Neural progenitor cell (in vitro differentiated cells): ENCODE data around the gene HDLBP. TPM values are rescaled to one million over a fixed set of nuclear protein-coding genes. Genes with fewer than 3 reads are reported as not detected.

ENCODE experiments used
- DNase-seq: peaks from one replicate; pipeline ENCODE4 v3.0.0-alpha.2; 2016; ENCODE audit warnings: low spot score
- H2AFZ ChIP-seq: fragments of 200-600 bp; sonication (generic); replicated peaks from 2 replicates; pipeline ENCODE4 v1.6.1; 2016; ENCODE audit warnings: antibody characterized with exemption
- H3F3A ChIP-seq: fragments of 200-600 bp; sonication (generic); 2 replicates; pipeline ENCODE4 v1.6.1; 2016; ENCODE audit warnings: antibody characterized with exemption, low read depth
- H3K27ac ChIP-seq: fragments of 200-600 bp; sonication (generic); 2 replicates; pipeline ENCODE4 v1.5.1; 2016; ENCODE audit warnings: mild to moderate bottlenecking
- H3K27me3 ChIP-seq: fragments of 200-600 bp; sonication (generic); 2 replicates; pipeline ENCODE4 v1.6.1; 2016; ENCODE audit warnings: mild to moderate bottlenecking, moderate library complexity
- H3K36me3 ChIP-seq: fragments of 200-600 bp; sonication (generic); 2 replicates; pipeline ENCODE4 v1.5.1; 2016
- H3K4me1 ChIP-seq: fragments of 200-600 bp; sonication (generic); 2 replicates; pipeline ENCODE4 v1.6.1; 2016; ENCODE audit warnings: mixed run types
- H3K4me2 ChIP-seq: fragments of 200-600 bp; sonication (generic); 2 replicates; pipeline ENCODE4 v1.6.1; 2016
- H3K4me3 ChIP-seq: fragments of 200-600 bp; sonication (generic); 2 replicates; pipeline ENCODE4 v1.5.1; 2016
- H3K79me2 ChIP-seq: fragments of 200-600 bp; sonication (generic); 2 replicates; pipeline ENCODE4 v1.6.1; 2016; ENCODE audit warnings: low read depth
- H3K9ac ChIP-seq: fragments of 200-600 bp; sonication (generic); 2 replicates; pipeline ENCODE4 v1.6.1; 2016
- H3K9me3 ChIP-seq: fragments of 200-600 bp; sonication (generic); 2 replicates; pipeline ENCODE4 v1.5.1; 2016; ENCODE audit warnings: low read depth
- H4K20me1 ChIP-seq: fragments of 200-600 bp; sonication (generic); 2 replicates; pipeline ENCODE4 v1.6.1; 2016; ENCODE audit warnings: low read depth
- H3K27ac Mint-ChIP-seq: 3 replicates; pipeline ENCODE4 v1.8.0; 2021; ENCODE audit warnings: mixed read lengths
- H3K27me3 Mint-ChIP-seq: 2 replicates; pipeline ENCODE4 v1.8.0; 2022; ENCODE audit warnings: low read depth, mild to moderate bottlenecking, inconsistent platforms, moderate library complexity, mixed read lengths; ENCODE audit not compliant: insufficient read depth
- H3K36me3 Mint-ChIP-seq: 3 replicates; pipeline ENCODE4 v1.8.0; 2021; ENCODE audit warnings: mixed read lengths
- H3K4me1 Mint-ChIP-seq: 3 replicates; pipeline ENCODE4 v1.8.0; 2021; ENCODE audit warnings: mixed read lengths
- H3K4me3 Mint-ChIP-seq: 3 replicates; pipeline ENCODE4 v1.8.0; 2021; ENCODE audit warnings: mild to moderate bottlenecking, moderate library complexity, mixed read lengths
- H3K9me3 Mint-ChIP-seq: 3 replicates; pipeline ENCODE4 v1.8.0; 2020; ENCODE audit warnings: mixed read lengths
- CTCF ChIP-seq: fragments of 200-600 bp; sonication (generic); IDR thresholded peaks from 2 replicates; pipeline ENCODE4 v1.5.1; 2017; ENCODE audit warnings: antibody characterized with exemption, mild to moderate bottlenecking
- EZH2 ChIP-seq: fragments of 200-600 bp; sonication (generic); IDR thresholded peaks from 2 replicates; pipeline ENCODE4 v1.6.1; 2017; ENCODE audit warnings: antibody characterized with exemption, mild to moderate bottlenecking, moderate library complexity
- EZH2phosphoT487 ChIP-seq: fragments of 200-600 bp; sonication (generic); IDR thresholded peaks from 2 replicates; pipeline ENCODE4 v1.6.1; 2017; ENCODE audit warnings: antibody characterized with exemption
- total RNA-seq: library from RNA; depleted of rRNA; stranded (reverse); fragments of >200 nt; gene quantifications from 2 replicates; pipeline ENCODE4 v1.2.3, GENCODE V29; 2015; ENCODE audit warnings: low replicate concordance

Gene HDLBP
- total RNA-seq, 1 donor from 2014 or later: 251 TPM

- H3K4me1 ChIP-seq: peaks cover 10% of the 10 kb centered on the region
- H3K4me3 ChIP-seq: no peak overlapping the region
- H3K79me2 ChIP-seq: no peaks in the 10 kb centered on the region
- H3K9me3 ChIP-seq: no peaks in the 10 kb centered on the region
- no peaks in the 10 kb centered on the region for H4K20me1 ChIP-seq
- Mint-ChIP-seq H3K27ac (no peak overlapping the region), H3K4me3 (no peak overlapping the region), H3K27me3 (peaks cover 2% of the 10 kb centered on the region), H3K36me3 (no peaks in the 10 kb centered on the region), H3K9me3 (no peaks in the 10 kb centered on the region), H3K4me1 (peaks cover 7% of the 10 kb centered on the region)
- H3K27ac ChIP-seq: no peak overlapping the region
- TF ChIP-seq EZH2 (no peak), EZH2phosphoT487 (no peak), CTCF (no peak)
- DNase-seq: no peak
- no peak overlapping the region for H3K4me2 ChIP-seq
- no peak overlapping the region for H3K9ac ChIP-seq
- no peak overlapping the region for H2AFZ ChIP-seq
- no peaks in the 10 kb centered on the region for H3K27me3 ChIP-seq
- no peaks in the 10 kb centered on the region for H3K36me3 ChIP-seq
- no peaks in the 10 kb centered on the region for H3F3A ChIP-seq
Observed at GRCh38 chr2:241190291-241190981, 125.0 kb downstream of the HDLBP start.

- TF ChIP-seq CTCF (no peak), EZH2phosphoT487 (no peak), EZH2 (no peak)
- no peak overlapping the region for H3K9ac ChIP-seq
- no peaks in the 10 kb centered on the region for H3K79me2 ChIP-seq
- no peak overlapping the region for H3K27ac ChIP-seq
- no peak overlapping the region for H3K27ac Mint-ChIP-seq
- H3K4me1 ChIP-seq: peaks cover 10% of the 10 kb centered on the region
- no peaks in the 10 kb centered on the region for H3K27me3 ChIP-seq
- no peak overlapping the region for H3K4me3 ChIP-seq
- no peak for DNase-seq
- no peak overlapping the region for H3K4me3 Mint-ChIP-seq
- H3F3A ChIP-seq: no peaks in the 10 kb centered on the region
- no peak overlapping the region for H3K4me2 ChIP-seq
- H2AFZ ChIP-seq: no peak overlapping the region
- H3K9me3 ChIP-seq: no peaks in the 10 kb centered on the region
- H3K36me3 Mint-ChIP-seq: no peaks in the 10 kb centered on the region
- no peaks in the 10 kb centered on the region for H3K9me3 Mint-ChIP-seq
- H3K27me3 Mint-ChIP-seq: peaks cover 2% of the 10 kb centered on the region
- H3K4me1 Mint-ChIP-seq: peaks cover 7% of the 10 kb centered on the region
- H3K36me3 ChIP-seq: no peaks in the 10 kb centered on the region
- H4K20me1 ChIP-seq: no peaks in the 10 kb centered on the region
Observed at GRCh38 chr2:241189856-241190201, 125.6 kb downstream of the HDLBP start.

DNA sequence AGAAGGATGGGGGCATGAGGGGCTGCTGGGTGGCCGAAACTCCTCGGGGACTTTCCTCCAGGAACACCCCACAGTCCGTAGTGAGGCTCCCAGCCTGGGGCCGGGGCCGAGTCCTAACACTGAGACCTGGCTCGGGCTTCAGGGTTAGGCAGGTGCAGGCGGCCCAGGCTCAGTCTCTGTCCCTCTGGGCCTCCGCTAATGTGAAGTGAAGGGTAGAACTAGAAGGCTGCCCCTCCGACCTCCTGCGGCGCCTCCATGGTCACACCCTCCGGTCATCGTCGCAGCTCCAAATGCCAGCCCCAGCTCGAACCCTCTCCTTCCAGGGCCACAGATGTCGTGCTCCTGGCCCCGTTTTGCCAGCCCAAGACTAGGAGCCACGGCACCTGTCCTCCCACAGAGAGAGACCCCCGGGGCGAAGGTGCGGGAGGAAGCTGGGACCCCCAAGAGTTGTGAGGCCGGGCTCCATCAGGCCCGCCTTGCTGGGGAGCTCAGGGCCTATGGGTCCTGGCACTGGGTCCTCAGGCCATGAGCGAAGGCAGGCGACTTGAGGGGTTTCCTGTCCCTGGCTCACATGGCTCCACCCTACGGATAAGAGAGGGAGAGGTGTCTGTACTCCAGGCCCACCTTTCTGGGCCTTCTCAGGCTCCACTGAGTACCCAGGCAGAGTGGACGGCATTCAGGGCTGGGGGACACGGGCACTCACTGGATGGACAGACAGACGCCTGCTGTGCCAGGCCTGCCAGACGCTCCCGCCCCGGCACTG, 126.2 kb downstream of the HDLBP start:
- H3K79me2 ChIP-seq: no peaks in the 10 kb centered on the region
- H3F3A ChIP-seq: no peaks in the 10 kb centered on the region
- H3K27me3 ChIP-seq: no peaks in the 10 kb centered on the region
- no peak overlapping the region for H3K4me3 ChIP-seq
- no peak overlapping the region for H3K9ac ChIP-seq
- no peaks in the 10 kb centered on the region for H3K9me3 ChIP-seq
- H4K20me1 ChIP-seq: no peaks in the 10 kb centered on the region
- H3K4me1 ChIP-seq: peaks cover 10% of the 10 kb centered on the region
- Mint-ChIP-seq H3K36me3 (no peaks in the 10 kb centered on the region), H3K4me3 (no peak overlapping the region), H3K4me1 (peaks cover 7% of the 10 kb centered on the region), H3K27ac (no peak overlapping the region), H3K9me3 (no peaks in the 10 kb centered on the region), H3K27me3 (peaks cover 2% of the 10 kb centered on the region)
- H2AFZ ChIP-seq: no peak overlapping the region
- H3K4me2 ChIP-seq: no peak overlapping the region
- TF ChIP-seq EZH2: no peak
- TF ChIP-seq EZH2phosphoT487: no peak
- TF ChIP-seq CTCF: no peak
- H3K36me3 ChIP-seq: no peaks in the 10 kb centered on the region
- no peak overlapping the region for H3K27ac ChIP-seq
- no peak for DNase-seq
